ENCODE measurements around the gene RELN.

- TF ChIP-seq CTCF (IDR thresholded peaks at IDR 0.05; ENCODE audit: low read length) (no peak), EZH2 (IDR thresholded peaks at IDR 0.05; ENCODE audit: borderline replicate concordance, low read length) (no peak)
These were observed 270.4 kb downstream of the RELN start for GRCh38 chr7:103719070-103719469.

Measured in OCI-LY1 (cell line).